Measurements from ENCODE around the gene ATAD2B. TPM values are rescaled to one million over a fixed set of nuclear protein-coding genes. Genes with fewer than 3 reads are reported as not detected.

The ATAD2B gene
- total RNA-seq, 1 donor from 2014 or later, result 38.5 TPM

DNA sequence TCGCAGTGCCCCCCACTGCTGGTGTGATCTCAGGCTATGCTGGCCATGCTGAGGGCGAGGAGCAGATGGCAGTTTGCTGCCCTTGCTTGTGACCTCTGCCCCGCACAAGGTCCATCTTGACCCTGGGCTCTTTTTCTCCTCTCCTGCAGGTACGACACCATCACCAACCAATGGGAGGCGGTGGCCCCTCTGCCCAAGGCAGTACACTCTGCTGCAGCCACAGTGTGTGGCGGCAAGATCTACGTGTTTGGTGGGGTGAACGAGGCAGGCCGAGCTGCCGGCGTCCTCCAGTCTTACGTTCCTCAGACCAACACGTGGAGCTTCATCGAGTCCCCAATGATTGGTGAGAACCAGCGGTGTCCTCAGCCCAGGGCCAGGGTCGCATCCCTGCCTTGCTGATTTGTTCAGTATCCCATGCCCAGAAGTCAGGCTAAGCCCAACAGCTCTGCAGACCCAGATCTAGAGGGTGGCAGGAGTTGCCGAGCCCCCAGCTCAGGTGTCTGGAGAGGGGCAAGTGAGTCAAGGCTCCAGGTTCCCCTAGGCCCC, 223.8 kb downstream of the ATAD2B start:
- no peak for TF ChIP-seq POLR2AphosphoS5 (IDR thresholded peaks at IDR 0.05; ENCODE audit: insufficient read depth in 1 of 2, low read depth in 1 of 2)
- TF ChIP-seq, protein P1, sequence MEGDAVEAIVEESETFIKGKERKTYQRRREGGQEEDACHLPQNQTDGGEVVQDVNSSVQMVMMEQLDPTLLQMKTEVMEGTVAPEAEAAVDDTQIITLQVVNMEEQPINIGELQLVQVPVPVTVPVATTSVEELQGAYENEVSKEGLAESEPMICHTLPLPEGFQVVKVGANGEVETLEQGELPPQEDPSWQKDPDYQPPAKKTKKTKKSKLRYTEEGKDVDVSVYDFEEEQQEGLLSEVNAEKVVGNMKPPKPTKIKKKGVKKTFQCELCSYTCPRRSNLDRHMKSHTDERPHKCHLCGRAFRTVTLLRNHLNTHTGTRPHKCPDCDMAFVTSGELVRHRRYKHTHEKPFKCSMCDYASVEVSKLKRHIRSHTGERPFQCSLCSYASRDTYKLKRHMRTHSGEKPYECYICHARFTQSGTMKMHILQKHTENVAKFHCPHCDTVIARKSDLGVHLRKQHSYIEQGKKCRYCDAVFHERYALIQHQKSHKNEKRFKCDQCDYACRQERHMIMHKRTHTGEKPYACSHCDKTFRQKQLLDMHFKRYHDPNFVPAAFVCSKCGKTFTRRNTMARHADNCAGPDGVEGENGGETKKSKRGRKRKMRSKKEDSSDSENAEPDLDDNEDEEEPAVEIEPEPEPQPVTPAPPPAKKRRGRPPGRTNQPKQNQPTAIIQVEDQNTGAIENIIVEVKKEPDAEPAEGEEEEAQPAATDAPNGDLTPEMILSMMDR (IDR thresholded peaks at IDR 0.05), result no peak
- no peak for TF ChIP-seq POLR2A (IDR thresholded peaks at IDR 0.05)
- Histone ChIP-seq H3K4me1 (peaks cover 1% of the 10 kb centered on the region), H3K9me3 (no peaks in the 10 kb centered on the region), H3K27me3 (no peaks in the 10 kb centered on the region), H3K27ac (no peak overlapping the region), H3K36me3 (peaks cover 0 to 15% of the 10 kb centered on the region in 2 donors), H3K4me3 (no peak overlapping the region)
- DNase-seq (ENCODE audit: extremely low spot score in 2 of 2), result peak in 1 of 2 donors; percentile 67
- intact Hi-C loops (cut with DNase I), result no loop called here

DNA sequence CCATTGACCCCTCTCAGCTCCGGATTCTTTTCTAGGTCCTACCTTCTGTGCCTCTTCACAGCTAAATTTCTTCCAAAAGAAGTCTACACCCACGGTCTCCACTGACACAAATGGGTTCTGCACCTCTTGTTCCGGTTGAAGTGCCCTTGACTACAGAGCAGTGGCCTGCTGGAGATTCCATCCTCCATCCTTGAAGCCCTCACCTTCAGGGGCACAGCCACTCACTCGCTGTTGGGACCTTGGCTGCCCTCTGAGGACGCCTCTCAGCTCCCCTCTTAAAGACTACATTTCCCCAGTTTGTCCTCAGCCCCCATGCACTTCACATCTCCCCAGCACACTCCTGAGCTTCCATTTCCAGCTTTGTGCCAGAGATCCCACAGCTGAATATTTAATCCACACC, 226.3 kb downstream of the ATAD2B start:
- TF ChIP-seq POLR2A (IDR thresholded peaks at IDR 0.05), result no peak
- TF ChIP-seq POLR2AphosphoS5 (IDR thresholded peaks at IDR 0.05; ENCODE audit: insufficient read depth in 1 of 2, low read depth in 1 of 2), result no peak
- TF ChIP-seq, protein P1 (IDR thresholded peaks at IDR 0.05), result no peak
- intact Hi-C loops (cut with DNase I), result no loop called here

DNA sequence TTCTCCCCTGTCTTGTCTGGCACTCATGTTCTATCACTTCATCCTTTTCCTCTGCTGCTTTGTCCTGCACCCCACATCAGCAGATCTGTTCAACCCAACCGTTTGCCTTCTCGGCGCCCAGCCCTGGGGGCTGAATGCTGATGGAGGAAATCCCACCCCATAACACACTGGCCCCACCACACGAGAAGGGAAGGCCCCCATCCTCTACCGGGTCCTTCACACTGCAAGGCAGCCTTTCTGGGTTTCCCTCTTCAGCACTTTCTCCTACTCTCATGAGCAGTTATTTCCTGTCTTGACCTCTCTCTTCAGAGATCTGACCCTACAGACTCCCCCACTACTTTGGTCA, 227.4 kb downstream of the ATAD2B start:
- TF ChIP-seq, protein P1 (IDR thresholded peaks at IDR 0.05), result no peak
- no peak for TF ChIP-seq POLR2AphosphoS5 (IDR thresholded peaks at IDR 0.05; ENCODE audit: insufficient read depth in 1 of 2, low read depth in 1 of 2)
- no peak for TF ChIP-seq POLR2A (IDR thresholded peaks at IDR 0.05)
- Histone ChIP-seq H3K27ac (no peak overlapping the region), H3K27me3 (no peaks in the 10 kb centered on the region), H3K9me3 (no peaks in the 10 kb centered on the region), H3K36me3 (peaks cover 0 to 20% of the 10 kb centered on the region in 2 donors), H3K4me1 (peaks cover 6% of the 10 kb centered on the region), H3K4me3 (no peak overlapping the region)
- no peak for DNase-seq (ENCODE audit: extremely low spot score in 2 of 2)
- intact Hi-C loops (cut with DNase I), result no loop called here

More for the DNA sequence above, 226.3 kb downstream of the ATAD2B start:
- peaks cover 0 to 20% of the 10 kb centered on the region in 2 donors for H3K36me3 ChIP-seq
- H3K27ac ChIP-seq, result no peak overlapping the region
- H3K4me1 ChIP-seq, result peaks cover 6% of the 10 kb centered on the region
- no peaks in the 10 kb centered on the region for H3K27me3 ChIP-seq
- no peaks in the 10 kb centered on the region for H3K9me3 ChIP-seq
- no peak overlapping the region for H3K4me3 ChIP-seq
- DNase-seq (ENCODE audit: extremely low spot score in 2 of 2), result peak; percentile 42 to 67

DNA sequence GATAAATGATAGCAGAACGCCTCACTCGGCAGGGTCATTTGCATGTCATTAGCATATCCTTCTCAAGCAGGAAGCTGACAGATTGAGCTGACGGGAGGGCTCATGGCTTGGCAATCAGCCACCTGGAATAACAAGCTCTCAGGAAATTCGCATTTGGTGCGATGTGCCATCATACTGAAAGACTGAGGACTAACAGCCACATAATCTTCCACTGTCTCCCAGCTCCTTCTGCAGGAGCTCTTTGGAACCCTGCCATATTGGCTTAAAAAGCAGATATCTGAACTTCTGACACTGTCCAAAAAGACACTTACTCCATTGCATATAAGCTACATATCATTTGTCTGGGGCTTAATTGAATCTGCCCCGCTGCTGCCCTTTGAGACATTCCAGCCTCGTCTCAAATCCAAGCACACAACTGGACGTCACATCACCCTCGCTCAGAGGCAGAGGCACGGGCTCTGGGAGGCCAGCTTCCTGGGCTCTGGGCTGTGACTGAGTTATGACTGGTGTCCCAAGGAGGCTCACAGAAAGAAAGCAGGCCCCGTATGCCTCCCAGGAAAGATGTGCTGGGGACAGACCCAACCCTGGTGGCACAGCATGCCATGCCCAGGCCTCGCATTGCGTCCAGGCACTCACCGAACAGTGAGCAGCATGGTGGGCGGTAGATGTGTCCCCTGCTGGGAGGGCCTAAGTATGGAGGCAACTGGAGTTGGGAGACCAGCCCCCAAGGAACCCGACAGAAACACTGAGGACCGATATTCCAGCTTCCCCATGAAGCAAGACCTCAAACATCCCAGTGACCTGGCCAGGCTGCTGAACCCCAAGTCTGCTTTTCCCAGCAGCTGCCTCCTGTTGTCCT, 228.0 kb downstream of the ATAD2B start:
- H3K27me3 ChIP-seq, result no peaks in the 10 kb centered on the region
- H3K36me3 ChIP-seq, result peaks cover 0 to 20% of the 10 kb centered on the region in 2 donors
- no peaks in the 10 kb centered on the region for H3K9me3 ChIP-seq
- TF ChIP-seq, protein P1 (IDR thresholded peaks at IDR 0.05), result no peak
- no peak for TF ChIP-seq POLR2AphosphoS5 (IDR thresholded peaks at IDR 0.05; ENCODE audit: insufficient read depth in 1 of 2, low read depth in 1 of 2)
- no peak for TF ChIP-seq POLR2A (IDR thresholded peaks at IDR 0.05)
- H3K4me1 ChIP-seq, result peaks cover 6% of the 10 kb centered on the region
- intact Hi-C loops (cut with DNase I), result no loop called here
- H3K27ac ChIP-seq, result no peak overlapping the region
- DNase-seq (ENCODE audit: extremely low spot score in 2 of 2), result no peak
- no peak overlapping the region for H3K4me3 ChIP-seq

Other genes starting within 250 kb of the ATAD2B start
- gene UBXN2A, start 13.3 kb upstream of the ATAD2B start, total RNA-seq, result 12.5 TPM
- not detected for gene MFSD2B, start 83.0 kb upstream of the ATAD2B start, total RNA-seq
- gene WDCP, start 120.3 kb upstream of the ATAD2B start, total RNA-seq, result 5.2 TPM
- gene FKBP1B, start 122.6 kb upstream of the ATAD2B start, total RNA-seq, result 14.2 TPM
- gene SF3B6, start 149.2 kb upstream of the ATAD2B start, total RNA-seq, result 82.3 TPM
- gene TP53I3, start 157.7 kb upstream of the ATAD2B start, total RNA-seq, result 31.9 TPM
- not detected for gene PFN4, start 196.2 kb upstream of the ATAD2B start, total RNA-seq
- 16.5 TPM for gene FAM228B, start 196.3 kb upstream of the ATAD2B start, total RNA-seq
- 0.98 TPM for gene FAM228A, start 247.9 kb upstream of the ATAD2B start, total RNA-seq